ENCODE results near the gene ZRANB3. TPM values are rescaled to one million over a fixed set of nuclear protein-coding genes. Genes with fewer than 3 reads are reported as not detected.
"Not testable (repeated sequence)": the region's sequence is repeated elsewhere in the genome, so short reads cannot be mapped to it uniquely, and the experiment has no call there.

The ZRANB3 gene
- total RNA-seq, 1 experiment from 2014 or later = 12.0 TPM

DNA sequence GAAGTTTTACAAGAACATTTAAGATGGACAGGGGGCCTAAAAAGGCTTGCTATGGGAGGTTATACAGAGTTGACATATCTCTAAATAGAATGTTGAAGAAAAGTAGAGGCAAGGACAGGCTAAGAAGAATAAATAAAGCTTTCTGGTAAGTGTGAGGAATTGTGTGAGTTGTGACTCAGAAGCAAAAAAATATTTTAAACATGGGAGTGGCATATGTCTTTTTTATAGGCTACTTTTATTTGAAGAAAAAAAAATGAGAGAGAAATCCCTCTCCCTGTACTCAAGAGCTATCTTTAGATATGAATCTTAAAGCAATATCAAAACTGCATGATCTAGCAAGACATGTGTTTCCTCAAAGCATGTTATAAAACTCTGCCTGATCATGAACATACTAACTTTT, 437.8 kb downstream of the ZRANB3 start (continued):
- TF ChIP-seq, protein P1, sequence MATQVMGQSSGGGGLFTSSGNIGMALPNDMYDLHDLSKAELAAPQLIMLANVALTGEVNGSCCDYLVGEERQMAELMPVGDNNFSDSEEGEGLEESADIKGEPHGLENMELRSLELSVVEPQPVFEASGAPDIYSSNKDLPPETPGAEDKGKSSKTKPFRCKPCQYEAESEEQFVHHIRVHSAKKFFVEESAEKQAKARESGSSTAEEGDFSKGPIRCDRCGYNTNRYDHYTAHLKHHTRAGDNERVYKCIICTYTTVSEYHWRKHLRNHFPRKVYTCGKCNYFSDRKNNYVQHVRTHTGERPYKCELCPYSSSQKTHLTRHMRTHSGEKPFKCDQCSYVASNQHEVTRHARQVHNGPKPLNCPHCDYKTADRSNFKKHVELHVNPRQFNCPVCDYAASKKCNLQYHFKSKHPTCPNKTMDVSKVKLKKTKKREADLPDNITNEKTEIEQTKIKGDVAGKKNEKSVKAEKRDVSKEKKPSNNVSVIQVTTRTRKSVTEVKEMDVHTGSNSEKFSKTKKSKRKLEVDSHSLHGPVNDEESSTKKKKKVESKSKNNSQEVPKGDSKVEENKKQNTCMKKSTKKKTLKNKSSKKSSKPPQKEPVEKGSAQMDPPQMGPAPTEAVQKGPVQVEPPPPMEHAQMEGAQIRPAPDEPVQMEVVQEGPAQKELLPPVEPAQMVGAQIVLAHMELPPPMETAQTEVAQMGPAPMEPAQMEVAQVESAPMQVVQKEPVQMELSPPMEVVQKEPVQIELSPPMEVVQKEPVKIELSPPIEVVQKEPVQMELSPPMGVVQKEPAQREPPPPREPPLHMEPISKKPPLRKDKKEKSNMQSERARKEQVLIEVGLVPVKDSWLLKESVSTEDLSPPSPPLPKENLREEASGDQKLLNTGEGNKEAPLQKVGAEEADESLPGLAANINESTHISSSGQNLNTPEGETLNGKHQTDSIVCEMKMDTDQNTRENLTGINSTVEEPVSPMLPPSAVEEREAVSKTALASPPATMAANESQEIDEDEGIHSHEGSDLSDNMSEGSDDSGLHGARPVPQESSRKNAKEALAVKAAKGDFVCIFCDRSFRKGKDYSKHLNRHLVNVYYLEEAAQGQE (IDR thresholded peaks at IDR 0.05; ENCODE audit: low read depth) = no peak
- TF ChIP-seq SRF (IDR thresholded peaks at IDR 0.05; ENCODE audit: low read depth) (no peak), EZH2phosphoT487 (IDR thresholded peaks at IDR 0.05; ENCODE audit: borderline replicate concordance) (no peak), ZNF274 (IDR thresholded peaks at IDR 0.05; ENCODE audit: low read depth, low read length) (no peak)

- ChIA-PET RAD21 (ENCODE audit: low non-redundant PET in 1 of 2, low total read pairs in 2 of 2, uncharacterized antibody in 2 of 2, unreplicated experiment in 2 of 2) (no interaction called here), POLR2A (no interaction called here), CTCF (no interaction called here)
- Histone ChIP-seq H4K20me1 (ENCODE audit: insufficient read depth) (peaks cover 3% of the 10 kb centered on the region; the same call in 1 of the 2 replicates), H3K9ac (ENCODE audit: low read length) (no peak overlapping the region), H3K9me3 (ENCODE audit: control insufficient read depth in 1 of 2, insufficient read depth in 1 of 2, low read depth in 1 of 2, low read length in 2 of 2) (no peaks in the 10 kb centered on the region), H3K36me3 (ENCODE audit: control insufficient read depth in 1 of 2, insufficient read depth in 2 of 2, low read length in 2 of 2) (no peaks in the 10 kb centered on the region; a peak in 1 of 4 replicates), H2AFZ (ENCODE audit: low read depth, low read length, poor library complexity, severe bottlenecking) (no peak overlapping the region), H3K27ac (ENCODE audit: low read depth, low read length) (no peak overlapping the region), H3K4me1 (ENCODE audit: control insufficient read depth in 1 of 2, insufficient read depth in 2 of 2, low read length in 2 of 2) (no peaks in the 10 kb centered on the region), H3K4me3 (replicated peaks in 1 of 2; ENCODE audit: low read depth in 1 of 2, low read length in 2 of 2) (no peak overlapping the region), H3K9me2 (ENCODE audit: insufficient read depth) (no peaks in the 10 kb centered on the region), H3K79me2 (ENCODE audit: insufficient read depth, low read length) (peaks cover 17% of the 10 kb centered on the region), H3K27me3 (ENCODE audit: insufficient read depth, low read length) (no peaks in the 10 kb centered on the region), H3K4me2 (ENCODE audit: low read length) (no peak overlapping the region)
- BruUV-seq (replicated peaks) = no TSS peak
- no peak for TF ChIP-seq JUND (IDR thresholded peaks at IDR 0.05)
- intact Hi-C loops (cut with micrococcal nuclease) = no loop called here
- no peak for DNase-seq (ENCODE audit: low read depth, low spot score)
- no peak for ATAC-seq
These were observed 439.3 kb downstream of the ZRANB3 start for GRCh38 chr2:135091681-135092080.

GRCh38 chr2:135089597-135089996, 441.4 kb downstream of the ZRANB3 start:
- RAD21 ChIA-PET (ENCODE audit: low non-redundant PET in 1 of 2, low total read pairs in 2 of 2, uncharacterized antibody in 2 of 2, unreplicated experiment in 2 of 2); H2AFZ ChIP-seq (ENCODE audit: low read depth, low read length, poor library complexity, severe bottlenecking); H3K27me3 ChIP-seq (ENCODE audit: insufficient read depth, low read length); H4K20me1 ChIP-seq (ENCODE audit: insufficient read depth); H3K27ac ChIP-seq (ENCODE audit: low read depth, low read length); H3K9me3 ChIP-seq (ENCODE audit: control insufficient read depth in 1 of 2, insufficient read depth in 1 of 2, low read depth in 1 of 2, low read length in 2 of 2); CTCF ChIA-PET; H3K4me2 ChIP-seq (ENCODE audit: low read length); intact Hi-C loops (cut with micrococcal nuclease); H3K4me1 ChIP-seq (ENCODE audit: control insufficient read depth in 1 of 2, insufficient read depth in 2 of 2, low read length in 2 of 2); H3K36me3 ChIP-seq (ENCODE audit: control insufficient read depth in 1 of 2, insufficient read depth in 2 of 2, low read length in 2 of 2); BruUV-seq (replicated peaks); ATAC-seq; DNase-seq (ENCODE audit: low read depth, low spot score); H3K9me2 ChIP-seq (ENCODE audit: insufficient read depth); H3K9ac ChIP-seq (ENCODE audit: low read length); H3K4me3 ChIP-seq (replicated peaks in 1 of 2; ENCODE audit: low read depth in 1 of 2, low read length in 2 of 2); POLR2A ChIA-PET: not testable (repeated sequence)
- peaks cover 30% of the 10 kb centered on the region for H3K79me2 ChIP-seq (ENCODE audit: insufficient read depth, low read length)

Other genes with a start within 250 kb of the ZRANB3 start
- gene R3HDM1, start 266 bp upstream of the ZRANB3 start, total RNA-seq (2021; ENCODE audit: unreplicated experiment) = 43.1 TPM
- 69.7 TPM for gene UBXN4, start 210.6 kb upstream of the ZRANB3 start, total RNA-seq (2021; ENCODE audit: unreplicated experiment)

Measured in HCT116 (cell line).